H9 (cell line): ENCODE results near the gene SERPINE1. TPM values are rescaled to one million over a fixed set of nuclear protein-coding genes. Genes with fewer than 3 reads are reported as not detected.

Experiments used
- DNase-seq: peaks from one replicate; pipeline ENCODE4 v3.0.0-alpha.2; 2017
- H2AFZ ChIP-seq: one replicate; pipeline ENCODE4 v1.6.1; 2013; ENCODE audit warnings: mild to moderate bottlenecking, low read length, control low read depth, moderate library complexity
- H2AK5ac ChIP-seq: 2 replicates; pipeline ENCODE4 v1.6.1; 2013; ENCODE audit warnings: low read length, control low read depth, mixed read lengths; ENCODE audit not compliant: insufficient read length
- H2BK120ac ChIP-seq: one replicate; pipeline ENCODE4 v1.6.1; 2013; ENCODE audit warnings: low read depth, mild to moderate bottlenecking, low read length, control low read depth, inconsistent platforms; ENCODE audit not compliant: poor library complexity, severe bottlenecking
- H2BK12ac ChIP-seq: 2 replicates; pipeline ENCODE4 v1.6.1; 2013; ENCODE audit warnings: low read length, control low read depth, mixed read lengths, low read depth; ENCODE audit not compliant: insufficient read length
- H2BK15ac ChIP-seq: 2 replicates; pipeline ENCODE4 v1.6.1; 2013; ENCODE audit warnings: low read depth, low read length, control low read depth
- H2BK20ac ChIP-seq: one replicate; pipeline ENCODE4 v1.6.1; 2013; ENCODE audit warnings: low read depth, mild to moderate bottlenecking, low read length, control low read depth, inconsistent platforms; ENCODE audit not compliant: poor library complexity, severe bottlenecking
- H2BK5ac ChIP-seq: 2 replicates; pipeline ENCODE4 v1.6.1; 2013; ENCODE audit warnings: low read length, control low read depth, mixed read lengths; ENCODE audit not compliant: insufficient read length
- H3K14ac ChIP-seq: 2 replicates; pipeline ENCODE4 v1.6.1; 2013; ENCODE audit warnings: low read length, control low read depth; ENCODE audit not compliant: insufficient read depth
- H3K18ac ChIP-seq: 2 replicates; pipeline ENCODE4 v1.6.1; 2013; ENCODE audit warnings: low read depth, mild to moderate bottlenecking, mixed read lengths, low read length, control low read depth; ENCODE audit not compliant: insufficient read length
- H3K23ac ChIP-seq: 2 replicates; pipeline ENCODE4 v1.6.1; 2013; ENCODE audit warnings: low read length, control low read depth, mixed read lengths, low read depth; ENCODE audit not compliant: insufficient read length
- H3K23me2 ChIP-seq: 2 replicates; pipeline ENCODE4 v1.6.1; 2013; ENCODE audit warnings: low read depth, mild to moderate bottlenecking, mixed read lengths, low read length, control low read depth; ENCODE audit not compliant: insufficient read length, poor library complexity, severe bottlenecking
- H3K27ac ChIP-seq: 2 replicates; pipeline ENCODE4 v1.5.1; 2013; ENCODE audit warnings: low read length, control low read depth, mixed read lengths, low read depth; ENCODE audit not compliant: insufficient read length
- H3K27me3 ChIP-seq: 2 replicates; pipeline ENCODE4 v1.6.1; 2013; ENCODE audit warnings: low read length, control low read depth, inconsistent platforms; ENCODE audit not compliant: insufficient read depth
- H3K4ac ChIP-seq: 2 replicates; pipeline ENCODE4 v1.6.1; 2013; ENCODE audit warnings: low read depth, mild to moderate bottlenecking, control low read depth, inconsistent platforms, low read length, moderate library complexity
- H3K4me1 ChIP-seq: 2 replicates; pipeline ENCODE4 v1.6.1; 2013; ENCODE audit warnings: low read length, control low read depth, inconsistent platforms; ENCODE audit not compliant: insufficient read depth
- H3K4me2 ChIP-seq: 2 replicates; pipeline ENCODE4 v1.6.1; 2013; ENCODE audit warnings: low read length, control low read depth, mixed read lengths; ENCODE audit not compliant: insufficient read length, insufficient read depth
- H3K56ac ChIP-seq: 2 replicates; pipeline ENCODE4 v1.6.1; 2013; ENCODE audit warnings: low read depth, mild to moderate bottlenecking, mixed read lengths, low read length, control low read depth; ENCODE audit not compliant: insufficient read length
- H3K79me1 ChIP-seq: 2 replicates; pipeline ENCODE4 v1.6.1; 2013; ENCODE audit warnings: low read depth, mild to moderate bottlenecking, moderate library complexity, low read length, control low read depth, inconsistent platforms; ENCODE audit not compliant: insufficient read depth, poor library complexity, severe bottlenecking
- H3K79me2 ChIP-seq: 2 replicates; pipeline ENCODE4 v1.6.1; 2013; ENCODE audit warnings: low read length, control low read depth, inconsistent platforms; ENCODE audit not compliant: insufficient read depth
- H3K9ac ChIP-seq: 2 replicates; pipeline ENCODE4 v1.6.1; 2013; ENCODE audit warnings: low read length, control low read depth, mixed read lengths; ENCODE audit not compliant: insufficient read length; ENCODE audit errors: extremely low read depth
- H3K9me3 ChIP-seq: one replicate; pipeline ENCODE4 v1.6.1; 2013; ENCODE audit warnings: low read depth, low read length, inconsistent platforms; ENCODE audit not compliant: control insufficient read depth
- H3T11ph ChIP-seq: one replicate; pipeline ENCODE4 v1.6.1; 2013; ENCODE audit warnings: mild to moderate bottlenecking, low read length, control low read depth, inconsistent platforms
- H4K20me1 ChIP-seq: one replicate; pipeline ENCODE4 v1.6.1; 2013; ENCODE audit not compliant: control insufficient read depth, insufficient read length, insufficient read depth
- H4K5ac ChIP-seq: 2 replicates; pipeline ENCODE4 v1.6.1; 2013; ENCODE audit warnings: low read depth, mild to moderate bottlenecking, mixed read lengths, low read length, control low read depth; ENCODE audit not compliant: insufficient read length
- H4K8ac ChIP-seq: replicated peaks from 2 replicates; pipeline ENCODE4 v1.6.1; 2013; ENCODE audit warnings: low read length, control low read depth, mixed read lengths, low read depth; ENCODE audit not compliant: insufficient read length
- H4K91ac ChIP-seq: 2 replicates; pipeline ENCODE4 v1.6.1; 2013; ENCODE audit warnings: low read depth, mild to moderate bottlenecking, moderate library complexity, mixed read lengths, low read length, control low read depth; ENCODE audit not compliant: insufficient read length
- H3K27ac Mint-ChIP-seq, 3 experiments: 2 replicates in 2 of 3; 3 replicates in 1 of 3; pipeline ENCODE4 v1.8.0; 2020 to 2021; ENCODE audit warnings: mixed read lengths in 3 of 3, mild to moderate bottlenecking in 1 of 3, moderate library complexity in 1 of 3
- H3K27me3 Mint-ChIP-seq: 2 replicates; pipeline ENCODE4 v1.8.0; 2021; ENCODE audit warnings: low read depth, mild to moderate bottlenecking, moderate library complexity, mixed read lengths
- H3K36me3 Mint-ChIP-seq, 3 experiments: 2 replicates in 2 of 3; 3 replicates in 1 of 3; pipeline ENCODE4 v1.8.0; 2020 to 2021; ENCODE audit warnings: low read depth in 3 of 3, mixed read lengths in 3 of 3; ENCODE audit not compliant: insufficient read depth in 1 of 3
- H3K4me1 Mint-ChIP-seq, 2 experiments: 2 replicates each; pipeline ENCODE4 v1.8.0; 2020; ENCODE audit warnings: mixed read lengths in 2 of 2
- H3K4me3 Mint-ChIP-seq, 2 experiments: 2 replicates in 1 of 2; 3 replicates in 1 of 2; pipeline ENCODE4 v1.8.0; 2020 to 2021; ENCODE audit warnings: mild to moderate bottlenecking in 2 of 2, mixed read lengths in 2 of 2, moderate library complexity in 1 of 2
- H3K9me3 Mint-ChIP-seq, 2 experiments: 2 replicates in 1 of 2; 3 replicates in 1 of 2; pipeline ENCODE4 v1.8.0; 2020; ENCODE audit warnings: mild to moderate bottlenecking in 2 of 2, mixed read lengths in 2 of 2, moderate library complexity in 1 of 2
- CTCF ChIP-seq: fragments of 200-600 bp; sonication (generic); conservative IDR thresholded peaks from 3 replicates; pipeline ENCODE4 v1.8.0; 2021; ENCODE audit warnings: antibody characterized with exemption, mild to moderate bottlenecking
- WGBS: extraction: QIAGEN DNeasy Blood & Tissue Kit; methylation state at CpG from one replicate; pipeline ENCODE4 v1.1.7; 2013; ENCODE audit warnings: missing lambda C conversion rate, low lambda C conversion rate, mixed read lengths; ENCODE audit not compliant: insufficient read length; ENCODE audit errors: extremely low coverage; 5-methylcytosine and 5-hydroxymethylcytosine counted together
- total RNA-seq: library from RNA; stranded (reverse); gene quantifications from 2 replicates; pipeline ENCODE4 v1.2.1, GENCODE V29; 2021

Gene SERPINE1
- total RNA-seq, 1 experiment from 2014 or later, result 11.5 TPM

- no peaks in the 10 kb centered on the region for H3K79me2 ChIP-seq
- no peak for DNase-seq
- peaks cover 4% of the 10 kb centered on the region; the same call in 1 of the 2 replicates for H3K4me1 ChIP-seq
- Mint-ChIP-seq H3K4me1 (peaks cover 16 to 18% of the 10 kb centered on the region in 2 experiments), H3K4me3 (no peak overlapping the region), H3K9me3 (peaks cover 9% of the 10 kb centered on the region in 2 experiments), H3K27me3 (peaks cover 2% of the 10 kb centered on the region; the same call in 1 of the 2 replicates), H3K27ac (no peak overlapping the region), H3K36me3 (peaks cover 14 to 30% (median 20%) of the 10 kb centered on the region in 3 experiments; a peak in 6 of 7 replicates)
- H3K23ac ChIP-seq, result no peak overlapping the region
- H3K4ac ChIP-seq, result no peak overlapping the region
- no peak overlapping the region for H2BK15ac ChIP-seq
- H4K8ac ChIP-seq, result no peak overlapping the region
- H3K79me1 ChIP-seq, result no peaks in the 10 kb centered on the region
- H2AK5ac ChIP-seq, result no peak overlapping the region
- no peak overlapping the region for H2BK12ac ChIP-seq
- H3K27me3 ChIP-seq, result no peaks in the 10 kb centered on the region
- no peak overlapping the region for H3K9ac ChIP-seq
- H3K56ac ChIP-seq, result no peak overlapping the region
- no peak overlapping the region for H2BK120ac ChIP-seq
- no peak overlapping the region for H4K91ac ChIP-seq
- no peak overlapping the region for H3K27ac ChIP-seq
- no peak overlapping the region for H3T11ph ChIP-seq
- H3K4me2 ChIP-seq, result no peak overlapping the region
- no peak overlapping the region for H3K18ac ChIP-seq
- H4K20me1 ChIP-seq, result no peaks in the 10 kb centered on the region
- H3K23me2 ChIP-seq, result peaks cover 2% of the 10 kb centered on the region
- H2AFZ ChIP-seq, result no peak overlapping the region
- no peak overlapping the region for H2BK5ac ChIP-seq
- no peak for TF ChIP-seq CTCF
- WGBS, result no CpG with 5 or more reads among the region's 4 CpGs
- H2BK20ac ChIP-seq, result no peak overlapping the region
- no peak overlapping the region for H4K5ac ChIP-seq
- H3K14ac ChIP-seq, result no peak overlapping the region
- H3K9me3 ChIP-seq, result no peaks in the 10 kb centered on the region
Observed at GRCh38 chr7:101093906-101094305, 33.0 kb upstream of the SERPINE1 start.
